RPMI8226 (cell line): ENCODE measurements around the gene HNRNPLL.
"Not testable (repeated sequence)": the region's sequence is repeated elsewhere in the genome, so short reads cannot be mapped to it uniquely, and the experiment has no call there.

Source experiments
- DNase-seq: peaks from one replicate; pipeline ENCODE4 v3.0.0-alpha.2; 2015

HNRNPLL gene

DNA sequence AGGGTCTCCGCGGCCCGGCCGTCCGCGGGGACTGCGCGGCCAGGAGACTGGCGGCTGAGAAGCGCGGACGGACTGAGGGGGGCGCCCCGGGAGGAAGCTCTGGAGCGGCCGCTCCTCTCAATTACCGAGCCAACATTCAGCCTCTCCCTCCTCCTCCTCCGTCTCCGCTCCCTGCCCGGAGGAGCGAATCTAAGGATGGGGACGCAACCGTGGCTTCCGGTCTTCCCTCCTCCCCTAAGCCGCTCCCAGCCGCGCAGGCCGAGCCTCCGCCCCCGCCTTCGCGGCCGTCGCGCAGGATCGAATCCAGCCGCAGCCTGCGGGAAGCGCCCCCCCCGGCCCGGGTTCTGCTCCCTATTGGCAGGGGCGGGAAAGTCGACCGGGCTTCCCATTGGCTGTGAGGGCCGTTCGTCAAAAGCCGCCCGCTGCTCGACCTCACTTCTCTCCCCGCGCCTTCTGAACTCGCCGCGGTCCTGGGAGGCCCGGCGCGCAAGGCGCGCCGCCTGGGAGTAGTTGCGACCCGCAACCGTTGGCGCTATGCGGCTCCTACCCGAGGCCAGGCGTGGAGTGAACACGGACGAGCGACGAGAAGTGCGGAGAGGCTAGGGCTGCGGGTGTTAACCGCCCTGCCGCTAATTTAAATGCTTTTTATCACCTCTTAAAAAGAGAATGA lies at the start of gene HNRNPLL:
Gene HNRNPLL (minus strand): TSS at position 197 of the 670 bp plus-strand sequence. CDS start 302 bp downstream, outside the sequence.
- DNase-seq = peak; percentile 97

DNA sequence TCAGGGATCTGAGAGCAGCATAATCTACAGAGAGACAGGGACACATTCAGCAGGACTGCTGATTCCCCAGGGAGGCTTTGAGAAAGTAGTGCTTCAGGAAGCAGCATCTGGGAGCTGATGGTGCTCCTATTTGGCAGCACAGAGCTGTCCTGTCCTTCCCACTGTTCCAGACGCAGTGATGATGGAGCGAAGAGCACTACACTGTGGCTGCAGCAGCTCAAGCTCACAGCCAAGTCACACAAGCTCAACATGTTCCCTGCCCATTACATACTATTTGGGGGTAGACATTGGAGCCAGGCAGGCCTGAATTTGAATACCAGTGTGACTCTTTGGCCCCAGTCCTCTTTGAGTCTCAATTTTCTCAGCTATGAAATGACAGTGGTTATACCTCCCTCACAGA lies 48.0 kb upstream of the HNRNPLL start:
- DNase-seq = no peak

DNA sequence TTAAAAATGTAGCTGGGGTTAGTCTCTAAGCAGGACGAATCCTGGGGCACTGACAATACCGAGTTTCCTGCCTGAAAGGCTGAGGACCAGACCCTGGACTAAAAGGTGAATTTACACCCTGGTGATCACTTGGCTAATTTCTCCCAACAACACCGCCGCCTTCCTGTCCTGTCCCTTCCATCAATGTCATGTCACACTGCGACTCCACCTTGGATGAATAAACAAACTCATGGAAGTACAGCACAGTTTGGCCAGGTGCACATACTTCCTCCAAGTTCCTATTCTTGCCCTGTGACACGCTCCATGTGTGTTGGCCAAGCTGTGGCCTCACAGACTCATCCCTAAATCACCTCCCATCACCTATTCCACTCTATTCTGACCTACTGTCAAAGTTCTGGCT lies 47.3 kb upstream of the HNRNPLL start:
- DNase-seq = no peak

DNA sequence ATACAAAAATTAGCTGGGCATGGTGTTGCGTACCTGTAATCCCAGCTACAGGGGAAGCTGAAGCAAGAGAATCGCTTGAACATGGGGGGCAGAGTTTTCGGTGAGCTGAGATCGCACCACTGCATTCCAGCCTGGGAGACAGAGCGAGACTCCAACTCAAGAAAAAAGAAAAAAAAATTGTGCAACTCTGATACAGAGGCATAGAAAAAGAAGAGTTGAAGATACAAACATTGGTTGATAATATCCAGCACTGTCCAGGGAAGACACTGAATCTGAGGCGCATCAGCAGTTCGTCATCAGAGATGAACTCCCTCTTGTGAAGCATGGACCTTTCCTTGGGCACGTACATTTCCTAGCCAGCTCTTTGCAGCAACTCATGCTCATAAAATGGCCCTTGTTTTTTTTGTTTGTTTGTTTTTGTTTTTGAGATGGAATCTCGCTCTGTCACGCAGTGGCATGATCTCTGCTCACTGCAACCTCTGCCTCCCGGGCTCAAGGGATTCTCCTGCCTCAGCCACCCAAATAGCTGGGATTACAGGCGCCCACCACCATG lies 46.5 kb upstream of the HNRNPLL start:
- DNase-seq = no peak

DNA sequence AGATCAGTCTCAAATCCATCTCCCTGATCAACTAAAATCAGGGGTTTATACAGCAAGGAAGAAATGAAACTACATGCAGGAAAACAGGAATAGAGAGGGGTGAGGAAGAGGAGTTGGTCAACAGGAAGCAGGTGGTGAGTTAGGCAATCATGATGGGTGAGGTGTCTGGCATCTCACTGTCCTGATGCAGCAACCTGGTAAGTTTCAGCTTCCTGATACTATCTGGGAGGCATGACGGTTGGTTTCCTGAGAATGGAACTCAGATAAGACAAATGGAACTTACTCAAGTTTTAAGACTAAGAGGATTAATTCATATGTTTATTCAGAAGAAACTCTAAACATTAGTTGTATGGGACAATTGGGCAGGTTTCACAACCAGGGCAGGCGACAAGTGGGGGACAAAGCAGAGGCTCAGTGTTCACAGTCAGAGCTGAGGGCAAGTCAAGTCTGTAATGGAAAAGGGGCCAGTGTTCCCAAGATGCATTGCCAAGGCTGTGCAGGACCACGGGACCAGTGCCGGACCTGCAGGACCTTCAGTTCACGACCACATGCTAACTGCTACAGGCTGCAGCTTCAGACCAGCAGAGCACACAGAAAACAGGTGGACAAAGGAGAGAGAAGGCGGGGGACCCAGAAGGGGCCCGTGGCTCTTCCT lies 45.5 kb upstream of the HNRNPLL start:
- no peak for DNase-seq

DNA sequence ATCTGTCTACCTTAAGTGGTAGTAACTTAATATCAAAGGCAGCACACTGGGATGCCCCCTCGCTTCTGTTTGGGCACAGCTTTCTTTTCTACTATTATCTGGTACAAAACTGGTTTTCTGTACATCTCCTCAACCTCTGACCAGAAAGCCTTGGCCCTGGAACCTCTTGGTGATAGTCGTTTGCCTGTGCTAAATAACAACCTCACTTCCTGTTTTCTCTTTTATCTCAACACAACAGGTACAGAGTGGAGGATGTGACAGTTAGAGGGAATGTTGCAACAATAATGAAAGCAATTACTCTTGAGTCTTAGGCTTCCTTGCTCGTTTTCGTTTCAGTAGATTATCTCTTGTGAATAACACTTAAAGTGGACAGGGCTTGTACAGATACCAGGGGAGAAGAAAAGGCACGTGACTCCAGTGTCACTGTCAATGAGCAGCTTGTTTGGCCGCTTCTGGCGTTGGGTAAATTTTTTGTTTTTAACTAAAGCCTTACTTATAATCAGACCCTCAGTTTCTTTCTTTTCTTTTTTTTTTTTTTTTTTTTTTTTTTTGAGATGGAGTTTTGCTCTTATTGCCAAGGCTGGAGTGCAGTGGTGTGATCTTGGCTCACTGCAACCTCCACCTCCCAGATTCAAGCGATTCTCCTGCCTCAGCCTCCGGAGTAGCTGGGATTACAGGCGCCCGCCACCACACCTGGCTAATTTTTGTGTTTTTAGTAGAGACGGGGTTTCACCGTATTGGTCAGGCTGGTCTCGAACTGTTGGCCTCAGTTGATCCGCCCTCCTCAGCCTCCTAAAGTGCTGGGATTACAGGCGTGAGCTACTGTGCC lies 41.2 kb upstream of the HNRNPLL start:
- DNase-seq = not testable (repeated sequence)

DNA sequence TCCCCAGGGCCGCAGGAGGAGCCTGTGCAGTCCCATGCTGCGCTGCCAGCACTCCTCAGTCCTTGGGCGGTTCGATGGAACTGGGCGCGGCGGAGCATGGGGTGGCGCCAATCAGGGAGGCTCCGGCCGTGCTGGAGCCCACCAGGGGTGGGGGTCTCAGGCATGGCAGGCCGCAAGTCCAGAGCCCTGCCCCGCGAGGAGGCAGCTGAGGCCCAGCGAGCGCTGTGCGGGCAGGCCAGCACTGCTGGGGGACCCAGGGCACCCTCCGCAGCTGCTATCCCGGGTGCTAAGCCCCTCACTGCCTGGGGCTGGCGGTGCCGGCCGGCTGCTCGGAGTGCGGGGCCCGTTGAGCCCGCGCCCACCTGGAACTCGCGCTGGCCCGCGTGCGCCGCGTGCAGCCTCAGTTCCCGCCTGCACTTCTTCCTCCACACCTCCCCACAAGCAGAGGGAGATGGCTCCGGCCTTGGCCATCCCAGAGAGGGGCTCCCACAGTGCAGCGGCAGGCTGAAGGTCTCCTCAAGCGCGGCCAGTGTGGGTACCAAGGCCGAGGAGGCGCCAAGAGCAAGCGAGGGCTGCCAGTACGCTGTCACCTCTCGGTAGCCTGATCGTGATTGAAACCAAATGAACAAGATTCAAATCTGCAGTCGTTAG lies 40.4 kb upstream of the HNRNPLL start:
- DNase-seq = no peak

DNA sequence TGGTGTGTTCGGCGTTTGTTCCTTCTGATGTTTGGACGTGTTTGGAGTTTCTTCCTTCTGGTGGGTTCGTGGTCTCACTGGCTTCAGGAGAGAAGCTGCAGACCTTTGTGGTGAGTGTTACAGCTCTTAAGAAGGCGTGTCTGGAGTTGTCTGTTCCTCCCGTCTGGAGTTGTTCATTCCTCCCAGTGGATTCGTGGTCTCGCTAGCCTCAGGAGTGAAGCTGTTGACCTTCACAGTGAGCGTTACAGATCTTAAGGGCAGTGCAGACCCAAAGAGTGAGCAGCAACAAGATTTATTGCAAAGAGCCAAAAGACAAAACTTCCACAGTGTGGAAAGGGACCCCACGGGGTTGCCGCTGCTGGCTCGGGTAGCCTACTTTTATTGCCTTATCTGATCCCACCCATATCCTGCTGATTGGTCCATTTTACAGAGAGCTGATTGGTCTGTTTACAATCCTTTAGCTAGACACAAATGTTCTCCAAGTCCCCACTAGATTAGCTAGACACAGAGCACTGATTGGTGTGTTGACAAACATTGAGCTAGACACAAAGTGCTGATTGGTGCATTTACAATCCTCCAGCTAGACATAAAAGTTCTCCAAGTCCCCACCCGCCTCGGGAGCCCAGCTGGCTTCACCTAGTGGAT lies 39.8 kb upstream of the HNRNPLL start:
- DNase-seq = not testable (repeated sequence)

DNA sequence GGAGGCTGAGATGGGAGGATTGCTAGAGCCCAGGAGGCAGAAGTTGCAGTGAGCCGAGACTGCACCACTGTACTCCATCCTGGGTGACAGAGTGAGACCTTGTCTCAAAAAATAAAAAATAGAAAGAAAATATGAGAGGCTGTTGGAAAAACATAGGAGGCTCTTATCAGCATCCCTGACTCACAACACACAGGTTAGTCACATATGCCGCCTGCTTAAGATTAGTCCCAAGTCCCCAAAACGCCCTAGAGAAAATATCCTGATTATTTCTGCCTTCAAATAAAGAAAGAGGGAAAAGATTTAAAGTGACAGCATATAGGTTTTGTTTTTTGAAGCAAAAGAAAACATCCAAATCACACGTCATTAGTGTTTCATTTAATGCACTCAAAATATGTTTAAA lies 33.3 kb upstream of the HNRNPLL start:
- no peak for DNase-seq

DNA sequence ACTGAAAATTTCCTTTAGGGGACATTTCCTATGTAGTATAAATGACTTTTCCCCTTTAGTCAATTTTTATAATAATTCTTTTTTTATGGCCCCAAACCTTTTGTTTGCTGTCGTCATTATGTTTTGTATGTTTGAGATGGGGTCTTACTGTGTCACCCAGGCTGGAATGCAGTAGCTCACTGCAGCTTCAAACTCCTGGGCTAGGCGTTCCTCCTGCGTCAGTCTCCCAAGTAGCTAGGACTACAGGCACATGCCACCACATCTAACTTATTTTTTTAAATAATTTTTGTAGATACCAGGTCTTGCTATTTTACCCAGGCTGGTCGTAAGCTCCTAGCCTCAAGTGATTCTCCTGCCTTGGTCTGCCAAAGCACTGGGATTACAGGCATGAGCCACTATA lies 32.4 kb upstream of the HNRNPLL start:
- DNase-seq = no peak

DNA sequence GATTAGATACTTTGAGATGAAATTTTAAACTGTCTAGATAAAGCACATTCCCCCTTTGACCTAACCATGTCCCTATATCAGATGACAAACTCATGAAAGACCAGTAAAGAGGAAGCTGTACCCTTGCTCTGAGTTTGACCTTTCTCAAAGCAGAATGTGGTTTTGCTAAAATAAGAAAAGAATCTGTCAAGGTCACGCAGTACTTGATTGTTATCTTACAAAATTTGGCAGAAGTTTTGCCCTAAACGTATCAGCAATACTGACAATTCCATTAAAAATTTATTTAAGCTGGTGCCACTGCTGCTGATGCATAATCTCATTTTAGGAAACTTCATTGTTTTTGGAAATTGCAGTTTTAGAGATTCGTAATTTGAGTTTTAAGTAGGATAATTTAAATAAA lies 32.0 kb upstream of the HNRNPLL start:
- DNase-seq = peak; percentile 64

DNA sequence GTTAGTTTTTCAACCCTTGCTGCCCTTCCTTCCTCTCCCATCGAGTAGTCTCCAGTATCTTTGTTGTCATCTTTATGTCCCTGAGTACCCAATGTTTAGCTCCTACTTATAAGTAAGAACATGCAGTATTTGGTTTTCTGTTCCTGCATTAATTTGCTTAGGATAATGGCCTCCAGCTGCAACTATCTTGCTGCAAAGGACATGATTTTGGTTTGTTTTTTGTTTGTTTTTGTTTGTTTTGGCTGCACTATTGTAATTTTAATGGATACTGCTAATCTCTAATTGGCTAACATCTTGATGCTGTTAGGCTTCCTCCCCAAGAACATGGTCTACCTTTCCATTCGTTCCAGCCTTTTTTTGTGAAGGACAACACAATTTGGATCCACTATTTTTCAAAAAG lies 31.2 kb upstream of the HNRNPLL start:
- DNase-seq = no peak

DNA sequence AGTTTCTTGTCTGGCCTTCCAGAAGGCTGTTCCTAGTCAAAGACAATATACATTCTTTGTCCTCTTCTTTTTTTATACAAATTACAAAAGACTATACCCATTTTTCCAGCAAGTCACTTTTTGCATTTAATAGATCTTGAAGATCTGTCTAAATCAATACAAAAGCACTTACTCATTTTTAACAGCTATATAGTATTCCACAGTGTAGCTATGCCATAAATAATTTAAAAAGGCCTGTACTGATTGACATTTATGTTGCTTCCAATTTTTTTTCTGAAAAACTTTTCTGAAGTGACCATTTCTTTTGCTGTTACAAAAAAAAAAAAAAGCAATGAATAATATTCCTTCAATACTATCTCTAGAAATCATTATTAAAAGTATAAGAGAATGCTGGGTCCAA lies 30.3 kb upstream of the HNRNPLL start:
- DNase-seq = no peak

DNA sequence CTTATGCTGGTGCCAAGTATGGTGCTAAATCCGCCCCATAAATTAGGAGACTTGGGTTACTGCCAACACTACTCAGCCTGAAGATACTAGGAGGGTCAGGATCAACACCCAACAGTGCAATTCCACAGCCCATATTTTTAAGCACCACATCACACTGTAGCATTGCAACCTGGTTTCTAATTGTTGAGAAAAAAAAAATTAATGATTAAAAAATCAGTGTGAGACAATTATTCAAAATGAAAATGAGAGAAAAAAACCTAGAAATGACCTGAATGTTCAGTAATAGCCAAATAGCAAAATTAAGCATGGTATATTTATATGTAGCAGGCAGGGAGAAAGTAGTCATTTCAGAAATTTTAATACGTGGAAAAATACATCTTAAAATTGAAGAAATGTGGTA lies 29.2 kb upstream of the HNRNPLL start:
- no peak for DNase-seq

DNA sequence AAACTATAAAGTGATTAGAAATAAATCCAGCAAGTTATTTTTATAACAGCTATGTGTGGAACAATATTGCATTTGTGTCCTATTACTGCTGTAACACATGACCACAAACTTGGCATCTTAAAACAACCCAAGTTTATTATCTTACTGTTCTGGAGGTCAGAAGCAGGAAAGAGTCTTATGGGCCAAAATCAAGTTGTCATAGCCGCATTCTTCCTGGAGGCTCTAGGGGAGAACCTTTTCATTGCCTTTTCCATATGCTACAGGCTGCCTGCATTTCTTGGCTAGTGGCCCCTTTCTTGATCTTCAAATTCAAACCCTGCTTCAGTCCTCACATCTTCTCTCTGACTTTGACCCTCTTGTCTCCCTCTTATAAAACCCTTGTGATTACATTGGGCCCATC lies 27.0 kb upstream of the HNRNPLL start:
- no peak for DNase-seq

DNA sequence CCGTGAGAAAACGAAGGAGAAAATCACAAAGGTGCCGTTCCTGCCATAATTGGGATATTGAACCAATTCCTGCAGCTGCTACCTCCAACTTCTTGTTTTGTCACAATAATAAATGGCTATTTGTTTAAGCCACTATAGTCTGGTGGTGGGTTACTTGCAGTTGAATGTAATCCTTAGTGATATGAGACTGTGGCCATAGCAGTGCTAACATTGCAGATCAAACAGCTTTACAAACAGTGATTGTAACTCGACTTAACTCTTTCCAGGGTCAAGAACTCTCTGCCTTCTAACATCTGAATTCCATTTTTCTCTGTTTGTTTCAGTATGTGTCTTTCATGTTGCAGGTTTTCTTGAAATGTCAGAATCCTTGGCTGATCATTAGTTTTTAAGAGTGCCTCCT lies 24.7 kb upstream of the HNRNPLL start:
- no peak for DNase-seq

DNA sequence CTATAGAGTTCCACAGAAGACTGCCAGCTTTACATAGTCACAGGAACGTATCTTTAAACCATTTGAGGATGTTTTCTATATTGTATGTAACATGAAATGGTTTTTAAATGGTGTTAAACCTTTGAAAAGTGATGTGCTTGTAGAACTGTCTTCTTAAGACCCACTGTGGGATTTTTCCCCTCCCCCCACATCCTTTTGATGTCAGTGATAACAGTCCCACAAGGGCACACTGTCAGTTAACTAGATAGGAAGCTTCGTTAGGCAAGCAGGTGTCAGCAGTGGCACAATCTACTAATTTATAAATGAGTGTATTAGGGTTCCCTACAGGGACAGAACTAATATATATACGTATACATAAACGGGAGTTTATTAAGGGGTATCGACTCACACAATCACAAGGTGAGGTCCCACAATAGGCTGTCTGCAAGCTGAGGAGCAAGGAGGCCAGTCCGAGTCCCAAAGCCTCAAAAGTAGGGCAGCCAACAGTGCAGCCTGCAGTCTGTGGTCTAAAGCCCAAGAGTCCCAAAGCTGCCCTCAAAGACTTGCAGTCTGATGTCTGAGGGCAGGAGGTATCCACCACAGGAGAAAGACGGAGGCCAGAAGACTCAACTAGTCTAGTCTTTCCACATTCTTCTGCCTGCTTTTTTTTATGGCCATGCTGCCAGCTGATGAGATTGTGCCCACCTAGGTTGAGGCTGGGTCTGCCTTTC lies 23.8 kb upstream of the HNRNPLL start:
- no peak for DNase-seq

DNA sequence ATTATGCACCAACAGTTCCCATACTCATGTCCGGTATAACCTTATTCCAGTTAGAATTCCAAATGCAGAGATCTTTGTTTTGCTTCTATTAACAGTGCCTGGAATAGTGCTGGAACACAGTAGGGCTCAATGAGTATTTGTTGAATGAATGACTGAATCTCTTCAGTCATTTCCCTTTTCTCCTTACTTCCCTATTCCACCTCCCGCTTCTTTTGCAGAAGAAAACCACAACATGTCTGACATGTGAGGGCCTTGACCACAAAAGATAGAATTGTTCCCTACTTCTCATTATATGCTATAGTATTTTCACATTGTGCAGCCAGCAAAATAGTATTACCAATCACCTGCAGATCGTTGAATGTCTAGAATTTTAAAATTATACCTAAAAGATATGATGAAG lies 19.5 kb upstream of the HNRNPLL start:
- DNase-seq = peak; percentile 37

DNA sequence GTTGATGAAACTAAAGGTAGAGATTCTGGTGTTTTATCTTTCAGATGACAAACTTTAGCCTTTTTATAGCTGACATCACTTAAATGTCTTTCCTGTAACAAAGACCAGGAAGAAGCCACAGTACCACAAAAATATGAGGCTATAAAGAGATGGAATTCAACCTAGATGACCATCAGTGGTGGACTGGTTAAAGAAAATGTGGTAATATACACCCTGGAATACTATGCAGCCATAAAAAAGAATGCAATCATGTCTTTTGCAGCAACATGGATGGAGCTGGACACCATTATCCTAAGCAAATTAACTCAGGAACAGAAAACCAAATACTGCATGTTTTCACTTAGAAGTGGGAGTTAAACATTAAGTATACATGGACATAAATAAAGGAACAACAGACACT lies 18.3 kb upstream of the HNRNPLL start:
- DNase-seq = no peak

DNA sequence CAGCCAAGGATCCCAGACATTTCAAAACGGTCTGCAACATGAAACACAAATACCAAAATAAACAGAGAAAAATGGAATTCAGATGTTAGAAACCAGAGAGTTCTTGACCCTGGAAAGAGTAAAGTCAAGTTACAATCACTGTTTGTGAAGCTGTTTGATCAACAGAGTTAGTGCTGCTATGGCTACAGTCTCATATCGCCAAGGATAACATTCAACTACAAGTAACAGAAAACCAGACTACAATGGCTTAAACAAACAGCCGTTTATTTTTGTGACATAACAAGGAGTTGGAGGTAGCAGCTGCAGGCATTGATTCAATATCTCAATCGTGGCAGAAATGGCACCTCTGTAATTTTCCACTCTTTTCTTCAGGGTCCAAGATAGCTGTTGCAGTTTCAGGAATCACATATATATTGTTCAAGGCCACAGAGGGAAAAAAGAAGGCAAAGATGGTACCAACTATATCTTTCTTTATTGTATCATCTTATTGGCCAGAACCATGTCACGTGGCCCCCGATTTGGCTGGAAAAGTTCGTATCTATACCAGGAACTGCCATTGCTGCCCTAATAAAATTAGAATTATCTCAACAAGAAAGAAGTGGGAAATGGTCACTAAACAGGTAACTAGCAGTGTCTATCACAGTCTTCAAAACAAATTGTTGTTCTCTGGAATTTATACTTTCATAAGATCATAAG lies 17.7 kb upstream of the HNRNPLL start:
- no peak for DNase-seq

DNA sequence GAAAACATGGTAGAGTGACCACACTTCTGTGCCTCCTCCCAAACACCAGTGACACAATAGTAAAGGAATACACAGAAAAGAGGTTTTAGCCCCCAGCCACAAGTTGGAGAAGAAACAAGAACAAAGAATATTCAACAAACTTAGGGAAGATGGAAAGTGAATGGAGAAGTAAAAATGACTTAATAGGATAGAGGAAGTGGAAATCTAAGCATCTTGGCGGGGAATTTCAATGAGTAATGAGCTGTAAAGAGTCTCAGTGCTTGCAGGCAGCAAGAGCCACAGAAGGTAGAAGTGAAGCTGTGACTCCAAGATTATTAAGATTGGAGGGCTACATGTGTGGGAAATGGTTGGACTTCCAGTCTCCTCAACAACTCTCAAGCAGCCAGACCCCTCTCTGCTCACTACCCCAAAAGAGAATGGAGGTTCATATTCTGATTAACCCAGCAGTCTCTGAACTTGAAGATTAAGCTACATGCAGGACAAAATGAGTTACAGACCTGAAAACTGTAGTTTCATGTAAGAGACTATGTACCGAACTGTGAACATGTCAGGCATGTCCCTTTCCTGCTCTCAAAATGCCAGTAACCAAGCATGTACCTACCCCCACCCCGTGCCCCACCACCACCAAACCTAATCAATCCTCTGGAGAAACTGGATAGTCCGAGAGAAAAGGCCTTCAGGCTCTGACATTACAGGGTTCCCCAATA lies 16.9 kb upstream of the HNRNPLL start:
- no peak for DNase-seq
